GM21619 (cell line): ENCODE results near the gene CLSTN2.

Source experiments
- ATAC-seq: cut with Tn5 transposase; IDR thresholded peaks from one replicate; pipeline ENCODE4 v1.9.1; 2021; ENCODE audit not compliant: unreplicated experiment

The CLSTN2 gene

GRCh38 chr3:140323561-140323960 is 388.6 kb downstream of the CLSTN2 start:
- ATAC-seq, result no peak

- no peak for ATAC-seq
Observed at GRCh38 chr3:140332131-140332530, 397.1 kb downstream of the CLSTN2 start.

- ATAC-seq, result no peak
Observed at GRCh38 chr3:140334132-140334929, 399.3 kb downstream of the CLSTN2 start.

GRCh38 chr3:140336465-140336864 is 401.5 kb downstream of the CLSTN2 start:
- ATAC-seq, result no peak

- ATAC-seq, result no peak
Observed at GRCh38 chr3:140338916-140339315, 403.9 kb downstream of the CLSTN2 start.

GRCh38 chr3:140341203-140341602 is 406.2 kb downstream of the CLSTN2 start:
- no peak for ATAC-seq

GRCh38 chr3:140341817-140342403 is 406.9 kb downstream of the CLSTN2 start:
- no peak for ATAC-seq

GRCh38 chr3:140342668-140343067 is 407.7 kb downstream of the CLSTN2 start:
- ATAC-seq, result no peak

- no peak for ATAC-seq
Observed at GRCh38 chr3:140343211-140344081, 408.5 kb downstream of the CLSTN2 start.

- ATAC-seq, result no peak
Observed at GRCh38 chr3:140344082-140344454, 409.1 kb downstream of the CLSTN2 start.

GRCh38 chr3:140344601-140345205 is 409.7 kb downstream of the CLSTN2 start:
- ATAC-seq, result no peak

- no peak for ATAC-seq
Observed at GRCh38 chr3:140347151-140347550, 412.2 kb downstream of the CLSTN2 start.

GRCh38 chr3:140349938-140350337 is 415.0 kb downstream of the CLSTN2 start:
- ATAC-seq, result no peak

GRCh38 chr3:140351466-140351865 is 416.5 kb downstream of the CLSTN2 start:
- ATAC-seq, result no peak

GRCh38 chr3:140355481-140355880 is 420.5 kb downstream of the CLSTN2 start:
- no peak for ATAC-seq

- ATAC-seq, result no peak
Observed at GRCh38 chr3:140358686-140359085, 423.7 kb downstream of the CLSTN2 start.

- no peak for ATAC-seq
Observed at GRCh38 chr3:140359233-140359995, 424.4 kb downstream of the CLSTN2 start.

GRCh38 chr3:140360332-140360731 is 425.3 kb downstream of the CLSTN2 start:
- ATAC-seq, result no peak

GRCh38 chr3:140363801-140364200 is 428.8 kb downstream of the CLSTN2 start:
- no peak for ATAC-seq

GRCh38 chr3:140365872-140366697 is 431.1 kb downstream of the CLSTN2 start:
- ATAC-seq, result no peak
